ENCODE data around the gene PANX1. TPM values are rescaled to one million over a fixed set of nuclear protein-coding genes. Genes with fewer than 3 reads are reported as not detected.
"Not testable (repeated sequence)": the region's sequence is repeated elsewhere in the genome, so short reads cannot be mapped to it uniquely, and the experiment has no call there.

The PANX1 gene
- total RNA-seq, 1 donor, result 13.1 TPM

DNA sequence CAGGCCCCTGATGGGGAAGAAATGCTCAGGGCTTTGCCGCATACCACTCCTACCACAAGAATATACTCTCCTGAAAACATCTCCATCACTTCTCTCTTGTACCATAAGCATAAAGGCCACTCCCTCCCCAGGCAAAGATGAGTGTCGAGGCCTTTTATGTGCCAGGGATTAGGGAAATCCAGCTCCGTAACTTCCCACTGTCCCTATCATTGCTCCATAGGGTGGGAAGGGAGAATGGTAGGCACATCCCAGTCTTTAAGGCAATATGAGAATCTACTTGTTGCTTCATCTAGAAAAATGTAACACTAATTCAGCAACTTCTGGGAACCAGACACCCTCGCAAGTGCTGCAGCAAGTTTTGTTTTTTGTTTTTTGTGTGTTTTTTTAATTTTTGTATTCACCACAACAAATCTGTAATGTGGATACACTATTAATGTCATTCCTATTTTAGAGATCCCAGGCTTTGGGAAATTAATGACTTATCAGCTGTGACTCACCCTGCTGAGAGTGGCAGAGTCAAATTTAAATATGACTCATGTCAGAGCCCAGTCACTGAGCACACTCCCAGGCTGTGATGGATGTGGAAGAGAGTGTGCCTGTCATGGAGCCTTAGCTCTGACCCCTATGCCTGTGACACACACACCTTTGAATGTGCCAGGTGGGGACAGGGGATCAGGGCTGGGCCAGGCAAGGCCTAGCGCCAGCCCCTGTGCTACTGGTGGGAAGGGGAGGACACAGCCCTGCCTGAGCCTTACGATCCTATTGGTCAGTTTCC lies 23.4 kb downstream of the PANX1 start:
- H3K27me3 ChIP-seq (ENCODE audit: insufficient read depth, low read length), result no peaks in the 10 kb centered on the region
- H3K4me3 ChIP-seq (ENCODE audit: low read length), result no peak overlapping the region
- H3K9me3 ChIP-seq (ENCODE audit: low read depth, low read length), result no peaks in the 10 kb centered on the region
- peaks cover 45% of the 10 kb centered on the region for H3K4me1 ChIP-seq (ENCODE audit: insufficient read depth, low read length)

- Histone ChIP-seq H3K27me3 (ENCODE audit: insufficient read depth, low read length) (no peaks in the 10 kb centered on the region), H3K4me1 (ENCODE audit: insufficient read depth, low read length) (peaks cover 39% of the 10 kb centered on the region), H3K9me3 (ENCODE audit: low read depth, low read length) (no peaks in the 10 kb centered on the region), H3K4me3 (ENCODE audit: low read length) (no peak overlapping the region)
These were observed 24.0 kb downstream of the PANX1 start for GRCh38 chr11:94152678-94153065.

DNA sequence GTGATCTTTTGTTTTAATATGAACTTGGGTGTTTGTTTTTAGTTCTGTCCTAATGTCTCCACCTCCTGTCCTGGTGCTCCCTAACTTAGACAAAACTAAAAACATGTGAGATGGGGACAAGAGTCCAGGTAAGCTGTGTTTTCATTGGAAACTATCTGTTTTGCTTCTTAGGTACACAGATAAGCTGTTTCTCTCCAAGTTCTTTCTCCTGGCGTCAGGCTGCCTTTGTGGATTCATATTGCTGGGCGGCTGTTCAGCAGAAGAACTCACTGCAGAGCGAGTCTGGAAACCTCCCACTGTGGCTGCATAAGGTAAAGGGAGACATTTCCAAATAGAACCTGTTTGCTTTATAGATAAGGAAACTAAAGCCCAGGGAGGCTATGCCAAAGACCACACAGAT lies 24.7 kb downstream of the PANX1 start:
- H3K27me3 ChIP-seq (ENCODE audit: insufficient read depth, low read length), result no peaks in the 10 kb centered on the region

GRCh38 chr11:94154095-94154856 lies 25.6 kb downstream of the PANX1 start:
- peaks cover 32% of the 10 kb centered on the region for H3K4me1 ChIP-seq (ENCODE audit: insufficient read depth, low read length)
- no peak overlapping the region for H3K4me3 ChIP-seq (ENCODE audit: low read length)
- H3K9me3 ChIP-seq (ENCODE audit: low read depth, low read length), result no peaks in the 10 kb centered on the region
- no peaks in the 10 kb centered on the region for H3K27me3 ChIP-seq (ENCODE audit: insufficient read depth, low read length)

More for the DNA sequence above, 24.7 kb downstream of the PANX1 start:
- Histone ChIP-seq H3K4me1 (ENCODE audit: insufficient read depth, low read length) (peaks cover 39% of the 10 kb centered on the region), H3K9me3 (ENCODE audit: low read depth, low read length) (no peaks in the 10 kb centered on the region), H3K4me3 (ENCODE audit: low read length) (no peak overlapping the region)

DNA sequence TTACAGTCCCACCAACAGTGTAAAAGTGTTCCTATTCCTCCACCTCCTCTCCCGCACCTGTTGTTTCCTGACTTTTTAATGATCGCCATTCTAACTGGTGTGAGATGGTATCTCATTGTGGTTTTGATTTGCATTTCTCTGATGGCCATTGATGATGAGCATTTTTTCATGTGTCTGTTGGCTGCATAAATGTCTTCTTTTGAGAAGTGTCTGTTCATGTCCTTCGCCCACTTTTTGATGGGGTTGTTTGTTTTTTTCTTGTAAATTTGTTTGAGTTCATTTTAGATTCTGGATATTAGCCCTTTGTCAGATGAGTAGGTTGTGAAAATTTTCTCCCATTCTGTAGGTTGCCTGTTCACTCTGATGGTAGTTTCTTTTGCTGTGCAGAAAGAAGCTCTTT lies 28.7 kb downstream of the PANX1 start:
- H3K4me1 ChIP-seq (ENCODE audit: insufficient read depth, low read length); H3K9me3 ChIP-seq (ENCODE audit: low read depth, low read length); H3K27me3 ChIP-seq (ENCODE audit: insufficient read depth, low read length); H3K4me3 ChIP-seq (ENCODE audit: low read length): not testable (repeated sequence)

DNA sequence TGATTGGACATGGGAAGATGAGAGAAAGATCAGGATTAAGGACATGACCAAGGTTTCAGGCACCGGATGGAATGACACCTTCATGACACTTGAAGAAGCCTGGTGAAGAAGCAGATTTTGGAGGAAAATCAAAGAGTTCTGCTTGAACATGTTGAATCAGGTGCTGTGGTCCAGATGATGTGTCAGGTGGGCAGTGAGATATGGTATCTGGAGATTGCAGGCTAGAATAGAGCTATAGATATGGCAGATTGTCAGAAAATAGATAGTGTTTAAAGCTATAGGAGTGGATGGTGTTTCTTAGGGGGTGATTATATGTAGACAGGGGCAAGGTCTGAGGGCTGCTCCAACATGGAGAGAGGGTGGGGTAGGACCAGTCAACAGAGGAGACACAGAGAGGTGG lies 40.2 kb downstream of the PANX1 start:
- H3K4me1 ChIP-seq (ENCODE audit: insufficient read depth, low read length), result no peaks in the 10 kb centered on the region
- H3K9me3 ChIP-seq (ENCODE audit: low read depth, low read length), result no peaks in the 10 kb centered on the region
- H3K4me3 ChIP-seq (ENCODE audit: low read length), result no peak overlapping the region
- H3K27me3 ChIP-seq (ENCODE audit: insufficient read depth, low read length), result no peaks in the 10 kb centered on the region

DNA sequence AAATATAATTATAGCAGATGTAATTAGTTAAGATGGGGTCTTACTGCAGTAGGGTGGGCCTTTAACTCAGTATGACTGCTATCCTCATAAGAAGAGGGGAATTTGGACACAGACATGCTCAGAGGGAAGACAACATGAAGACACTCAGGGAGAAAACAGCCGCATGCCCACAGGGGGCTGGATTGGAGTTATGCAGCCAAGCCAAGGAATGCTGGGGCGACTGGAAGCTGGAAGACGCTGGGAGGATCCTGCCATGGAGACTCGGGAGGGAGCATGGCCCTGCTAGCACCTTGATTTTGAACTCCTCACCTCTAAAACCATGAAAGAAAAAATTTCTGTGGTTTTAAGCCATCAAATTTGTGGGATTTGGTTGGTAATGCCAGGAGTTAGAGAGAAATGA lies 40.9 kb downstream of the PANX1 start:
- no peak overlapping the region for H3K4me3 ChIP-seq (ENCODE audit: low read length)
- no peaks in the 10 kb centered on the region for H3K27me3 ChIP-seq (ENCODE audit: insufficient read depth, low read length)
- no peaks in the 10 kb centered on the region for H3K4me1 ChIP-seq (ENCODE audit: insufficient read depth, low read length)
- no peaks in the 10 kb centered on the region for H3K9me3 ChIP-seq (ENCODE audit: low read depth, low read length)

GRCh38 chr11:94169930-94170545 lies 41.4 kb downstream of the PANX1 start:
- no peaks in the 10 kb centered on the region for H3K9me3 ChIP-seq (ENCODE audit: low read depth, low read length)
- H3K4me1 ChIP-seq (ENCODE audit: insufficient read depth, low read length), result no peaks in the 10 kb centered on the region
- no peaks in the 10 kb centered on the region for H3K27me3 ChIP-seq (ENCODE audit: insufficient read depth, low read length)
- no peak overlapping the region for H3K4me3 ChIP-seq (ENCODE audit: low read length)

- no peak overlapping the region for H3K4me3 ChIP-seq (ENCODE audit: low read length)
- no peaks in the 10 kb centered on the region for H3K4me1 ChIP-seq (ENCODE audit: insufficient read depth, low read length)
- no peaks in the 10 kb centered on the region for H3K9me3 ChIP-seq (ENCODE audit: low read depth, low read length)
- no peaks in the 10 kb centered on the region for H3K27me3 ChIP-seq (ENCODE audit: insufficient read depth, low read length)
These were observed 42.3 kb downstream of the PANX1 start for GRCh38 chr11:94170953-94171352.

GRCh38 chr11:94171693-94172440 lies 43.2 kb downstream of the PANX1 start:
- Histone ChIP-seq H3K4me1 (ENCODE audit: insufficient read depth, low read length) (no peaks in the 10 kb centered on the region), H3K9me3 (ENCODE audit: low read depth, low read length) (no peaks in the 10 kb centered on the region), H3K27me3 (ENCODE audit: insufficient read depth, low read length) (no peaks in the 10 kb centered on the region), H3K4me3 (ENCODE audit: low read length) (no peak overlapping the region)

GRCh38 chr11:94175535-94175934 lies 46.9 kb downstream of the PANX1 start:
- Histone ChIP-seq H3K4me1 (ENCODE audit: insufficient read depth, low read length) (no peaks in the 10 kb centered on the region), H3K9me3 (ENCODE audit: low read depth, low read length) (no peaks in the 10 kb centered on the region), H3K27me3 (ENCODE audit: insufficient read depth, low read length) (no peaks in the 10 kb centered on the region), H3K4me3 (ENCODE audit: low read length) (no peak overlapping the region)

GRCh38 chr11:94178331-94178730 lies 49.7 kb downstream of the PANX1 start:
- Histone ChIP-seq H3K4me3 (ENCODE audit: low read length) (no peak overlapping the region), H3K27me3 (ENCODE audit: insufficient read depth, low read length) (no peaks in the 10 kb centered on the region), H3K9me3 (ENCODE audit: low read depth, low read length) (no peaks in the 10 kb centered on the region), H3K4me1 (ENCODE audit: insufficient read depth, low read length) (no peaks in the 10 kb centered on the region)

DNA sequence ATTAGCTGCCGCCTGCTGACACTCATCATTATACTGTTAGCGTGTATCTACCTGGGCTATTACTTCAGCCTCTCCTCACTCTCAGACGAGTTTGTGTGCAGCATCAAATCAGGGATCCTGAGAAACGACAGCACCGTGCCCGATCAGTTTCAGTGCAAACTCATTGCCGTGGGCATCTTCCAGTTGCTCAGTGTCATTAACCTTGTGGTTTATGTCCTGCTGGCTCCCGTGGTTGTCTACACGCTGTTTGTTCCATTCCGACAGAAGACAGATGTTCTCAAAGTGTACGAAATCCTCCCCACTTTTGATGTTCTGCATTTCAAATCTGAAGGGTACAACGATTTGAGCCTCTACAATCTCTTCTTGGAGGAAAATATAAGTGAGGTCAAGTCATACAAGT lies 51.1 kb downstream of the PANX1 start:
- no peaks in the 10 kb centered on the region for H3K9me3 ChIP-seq (ENCODE audit: low read depth, low read length)
- H3K4me3 ChIP-seq (ENCODE audit: low read length), result no peak overlapping the region
- peaks cover 6% of the 10 kb centered on the region for H3K4me1 ChIP-seq (ENCODE audit: insufficient read depth, low read length)
- H3K27me3 ChIP-seq (ENCODE audit: insufficient read depth, low read length), result no peaks in the 10 kb centered on the region

DNA sequence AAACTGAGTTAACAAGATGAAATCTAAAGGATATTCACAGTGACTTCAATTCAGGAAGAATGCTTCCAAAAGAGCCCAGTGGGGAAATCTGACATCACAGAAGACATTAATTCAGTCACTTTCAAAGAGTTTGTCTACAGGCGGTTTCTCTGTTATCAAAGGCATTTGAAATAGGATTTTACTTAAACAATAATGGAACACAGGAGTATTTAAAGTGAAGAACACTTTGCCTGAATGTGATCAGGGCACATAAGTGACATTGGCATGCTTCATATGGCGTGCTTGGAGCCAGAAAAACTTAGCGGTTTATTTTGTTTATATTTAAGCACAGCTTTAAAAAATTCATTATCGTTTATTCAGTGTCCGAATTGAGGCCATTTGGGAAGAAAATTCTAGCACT lies 52.9 kb downstream of the PANX1 start:
- Histone ChIP-seq H3K4me3 (ENCODE audit: low read length) (no peak overlapping the region), H3K27me3 (ENCODE audit: insufficient read depth, low read length) (no peaks in the 10 kb centered on the region), H3K9me3 (ENCODE audit: low read depth, low read length) (no peaks in the 10 kb centered on the region), H3K4me1 (ENCODE audit: insufficient read depth, low read length) (peaks cover 6% of the 10 kb centered on the region)

DNA sequence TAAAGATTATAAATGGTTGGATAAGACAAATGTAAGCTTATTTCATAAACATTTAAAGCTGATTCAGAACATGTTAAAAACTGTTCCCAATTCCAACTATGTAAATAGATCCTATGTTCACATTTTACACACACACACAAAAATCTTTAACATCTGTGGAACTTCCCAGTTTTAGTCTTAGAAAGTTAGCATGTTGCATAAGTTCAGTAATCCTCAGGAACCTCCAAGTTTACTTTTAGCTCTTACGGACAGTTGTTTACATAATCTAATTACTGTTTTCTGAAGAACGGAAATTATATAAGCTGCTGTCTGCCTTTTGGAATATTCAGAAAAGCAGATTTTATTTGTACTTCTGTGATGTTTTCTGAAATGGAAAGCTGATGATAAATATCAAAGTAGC lies 53.3 kb downstream of the PANX1 start:
- H3K27me3 ChIP-seq (ENCODE audit: insufficient read depth, low read length), result no peaks in the 10 kb centered on the region
- peaks cover 6% of the 10 kb centered on the region for H3K4me1 ChIP-seq (ENCODE audit: insufficient read depth, low read length)

More for the DNA sequence above, 53.3 kb downstream of the PANX1 start:
- Histone ChIP-seq H3K9me3 (ENCODE audit: low read depth, low read length) (no peaks in the 10 kb centered on the region), H3K4me3 (ENCODE audit: low read length) (no peak overlapping the region)
